Measurements from ENCODE around the gene SERPINB1.
"Not testable (repeated sequence)": the region's sequence is repeated elsewhere in the genome, so short reads cannot be mapped to it uniquely, and the experiment has no call there.

Gene SERPINB1

DNA sequence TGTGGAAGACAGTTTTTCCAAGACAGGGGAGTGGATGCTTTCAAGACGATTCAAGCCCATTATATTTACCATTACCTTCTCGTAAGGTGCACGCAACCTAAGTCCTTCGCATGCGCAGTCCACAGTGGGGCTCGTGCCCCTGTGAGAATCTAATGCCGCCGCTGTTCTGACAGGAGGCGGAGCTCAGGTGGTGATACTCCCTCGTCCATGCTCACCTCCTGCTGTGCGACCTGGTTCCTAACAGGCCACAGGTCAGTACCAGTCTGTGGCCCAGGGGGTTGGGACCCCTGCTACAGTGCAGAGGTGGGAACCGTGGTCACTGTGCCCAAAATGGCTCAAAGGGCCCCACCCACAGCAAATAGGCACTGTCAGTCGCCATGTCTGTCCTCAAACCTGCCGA is 36.6 kb downstream of the SERPINB1 start:
- TF ChIP-seq CTCF (IDR thresholded peaks at IDR 0.05; ENCODE audit: control insufficient read depth, extremely low read depth, insufficient read depth) = no peak
- DNase-seq (ENCODE audit: low read depth) = no peak
- H3K4me3 ChIP-seq (ENCODE audit: low read depth, low read length) = no peak overlapping the region

GRCh38 chr6:2804516-2804915 is 37.1 kb downstream of the SERPINB1 start:
- H3K4me3 ChIP-seq (ENCODE audit: low read depth, low read length) = no peak overlapping the region
- no peak for TF ChIP-seq CTCF (IDR thresholded peaks at IDR 0.05; ENCODE audit: control insufficient read depth, extremely low read depth, insufficient read depth)
- no peak for DNase-seq (ENCODE audit: low read depth)

GRCh38 chr6:2803731-2804429 is 37.8 kb downstream of the SERPINB1 start:
- DNase-seq (ENCODE audit: low read depth) = no peak
- no peak overlapping the region for H3K4me3 ChIP-seq (ENCODE audit: low read depth, low read length)
- no peak for TF ChIP-seq CTCF (IDR thresholded peaks at IDR 0.05; ENCODE audit: control insufficient read depth, extremely low read depth, insufficient read depth)

- no peak for TF ChIP-seq CTCF (IDR thresholded peaks at IDR 0.05; ENCODE audit: control insufficient read depth, extremely low read depth, insufficient read depth)
- no peak overlapping the region for H3K4me3 ChIP-seq (ENCODE audit: low read depth, low read length)
- no peak for DNase-seq (ENCODE audit: low read depth)
These were observed 39.1 kb downstream of the SERPINB1 start for GRCh38 chr6:2802521-2803060.

DNA sequence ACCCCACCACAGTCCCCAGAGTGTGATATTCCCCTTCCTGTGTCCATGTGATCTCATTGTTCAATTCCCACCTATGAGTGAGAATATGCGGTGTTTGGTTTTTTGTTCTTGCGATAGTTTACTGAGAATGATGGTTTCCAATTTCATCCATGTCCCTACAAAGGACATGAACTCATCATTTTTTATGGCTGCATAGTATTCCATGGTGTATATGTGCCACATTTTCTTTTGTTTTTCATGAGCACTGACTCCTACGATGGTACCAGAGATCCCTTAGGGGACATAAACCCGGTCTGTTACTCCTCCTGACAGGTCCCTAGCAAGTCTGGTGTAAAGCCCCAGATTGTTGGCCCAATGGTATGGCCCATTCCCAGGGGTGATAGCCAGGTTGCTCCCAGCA is 40.0 kb downstream of the SERPINB1 start:
- DNase-seq (ENCODE audit: low read depth) = not testable (repeated sequence)

DNA sequence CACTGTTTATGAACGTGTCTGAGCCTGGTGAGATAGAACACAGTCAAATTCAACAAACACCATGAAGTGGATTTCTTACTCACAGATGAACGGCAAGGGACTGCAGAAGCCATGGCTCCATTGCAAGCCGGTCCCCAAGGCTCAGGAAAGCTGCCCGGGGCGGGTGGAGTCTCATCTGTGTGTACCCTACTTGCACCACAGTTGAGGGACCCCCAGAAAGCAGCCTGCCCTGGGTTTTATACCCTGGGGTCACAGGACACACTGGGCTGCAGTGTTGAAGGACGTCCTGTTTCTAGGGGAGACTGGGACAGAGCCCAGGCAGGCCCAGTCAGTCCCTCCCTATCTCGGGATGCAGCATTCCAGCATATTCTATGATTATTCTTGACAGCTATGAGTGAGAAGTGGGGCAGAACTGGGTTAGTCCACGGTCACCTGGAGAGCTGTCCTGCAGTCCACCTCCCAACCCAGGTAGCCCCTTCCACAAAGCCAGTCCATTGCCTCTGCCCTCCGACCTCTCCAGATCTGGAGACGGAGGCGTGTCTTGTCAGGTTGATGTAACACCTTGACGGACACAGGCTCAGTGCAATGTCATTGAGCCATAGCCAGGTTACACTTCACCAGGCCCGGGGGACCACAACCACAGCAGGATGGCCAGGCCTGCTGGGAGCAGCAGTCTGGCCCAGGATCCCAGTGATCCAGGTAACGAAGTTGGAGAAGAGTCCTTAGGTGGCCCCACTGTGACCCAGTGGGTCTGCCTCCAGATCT is 40.9 kb downstream of the SERPINB1 start:
- DNase-seq (ENCODE audit: low read depth) = no peak
- no peak for TF ChIP-seq CTCF (IDR thresholded peaks at IDR 0.05; ENCODE audit: control insufficient read depth, extremely low read depth, insufficient read depth)
- H3K4me3 ChIP-seq (ENCODE audit: low read depth, low read length) = no peak overlapping the region

More for the DNA sequence above, 40.0 kb downstream of the SERPINB1 start:
- H3K4me3 ChIP-seq (ENCODE audit: low read depth, low read length) = not testable (repeated sequence)

- TF ChIP-seq CTCF (IDR thresholded peaks at IDR 0.05; ENCODE audit: control insufficient read depth, extremely low read depth, insufficient read depth) = no peak
- H3K4me3 ChIP-seq (ENCODE audit: low read depth, low read length) = no peak overlapping the region
- DNase-seq (ENCODE audit: low read depth) = no peak
These were observed 41.6 kb downstream of the SERPINB1 start for GRCh38 chr6:2799936-2800527.
